DND-41 (cell line): Measurements from ENCODE around the gene CCDC85C.

Experiments used
- EZH2 ChIP-seq: IDR thresholded peaks from 3 replicates; pipeline ENCODE4 v1.6.1; 2012; ENCODE audit warnings: borderline replicate concordance, low read depth, mild to moderate bottlenecking, moderate library complexity, low read length, inconsistent platforms; ENCODE audit not compliant: severe bottlenecking
- TF ChIP-seq, protein P1 (sequence below): IDR thresholded peaks from 2 replicates; pipeline ENCODE4 v1.5.1; 2012; ENCODE audit warnings: borderline replicate concordance, low read length, moderate library complexity, mild to moderate bottlenecking; ENCODE audit not compliant: poor library complexity, severe bottlenecking; ENCODE audit errors: extremely low read depth

DNA sequence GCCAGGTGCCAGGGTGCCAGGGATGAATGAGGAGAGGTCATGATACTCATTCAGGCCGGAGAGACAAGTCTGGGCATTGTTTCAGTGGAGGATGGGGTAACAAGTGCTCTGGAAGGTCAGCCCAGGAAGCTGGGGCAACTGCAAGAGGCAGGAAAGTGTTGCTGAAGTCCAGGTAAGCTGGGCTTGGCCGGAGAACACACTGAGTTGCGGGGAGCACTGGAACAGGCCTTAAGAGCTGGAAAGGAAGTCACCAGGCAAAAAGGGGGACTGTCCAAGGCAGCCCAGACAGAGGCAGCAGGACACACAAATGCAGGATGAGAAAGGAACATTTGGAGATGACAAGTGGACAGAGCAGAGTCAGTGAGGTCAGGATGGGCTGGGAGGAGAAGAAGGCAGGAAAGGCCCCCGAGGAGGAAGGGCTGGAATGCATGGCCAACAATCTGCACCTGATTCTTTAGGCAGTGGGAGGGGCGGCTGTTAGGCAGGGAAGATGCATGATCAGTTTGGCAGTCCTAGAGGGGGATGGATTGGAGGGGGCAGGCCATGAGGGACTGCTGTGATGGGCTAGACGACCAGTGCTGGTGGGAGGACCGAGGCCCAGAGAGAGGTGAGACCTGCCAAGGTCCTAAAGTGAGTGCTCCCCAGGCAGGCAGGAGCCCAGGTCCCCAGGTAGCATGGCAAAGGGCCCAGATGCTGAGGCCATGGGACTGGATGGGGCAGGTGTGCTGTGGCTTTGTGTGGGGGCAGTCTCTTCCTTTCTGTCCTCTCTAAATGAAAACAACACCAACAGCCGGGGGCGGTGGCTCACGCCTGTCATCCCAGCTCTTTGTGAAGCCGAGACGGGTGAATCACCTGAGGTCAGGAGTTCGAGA, 23.7 kb upstream of the CCDC85C start:
- TF ChIP-seq, protein P1, sequence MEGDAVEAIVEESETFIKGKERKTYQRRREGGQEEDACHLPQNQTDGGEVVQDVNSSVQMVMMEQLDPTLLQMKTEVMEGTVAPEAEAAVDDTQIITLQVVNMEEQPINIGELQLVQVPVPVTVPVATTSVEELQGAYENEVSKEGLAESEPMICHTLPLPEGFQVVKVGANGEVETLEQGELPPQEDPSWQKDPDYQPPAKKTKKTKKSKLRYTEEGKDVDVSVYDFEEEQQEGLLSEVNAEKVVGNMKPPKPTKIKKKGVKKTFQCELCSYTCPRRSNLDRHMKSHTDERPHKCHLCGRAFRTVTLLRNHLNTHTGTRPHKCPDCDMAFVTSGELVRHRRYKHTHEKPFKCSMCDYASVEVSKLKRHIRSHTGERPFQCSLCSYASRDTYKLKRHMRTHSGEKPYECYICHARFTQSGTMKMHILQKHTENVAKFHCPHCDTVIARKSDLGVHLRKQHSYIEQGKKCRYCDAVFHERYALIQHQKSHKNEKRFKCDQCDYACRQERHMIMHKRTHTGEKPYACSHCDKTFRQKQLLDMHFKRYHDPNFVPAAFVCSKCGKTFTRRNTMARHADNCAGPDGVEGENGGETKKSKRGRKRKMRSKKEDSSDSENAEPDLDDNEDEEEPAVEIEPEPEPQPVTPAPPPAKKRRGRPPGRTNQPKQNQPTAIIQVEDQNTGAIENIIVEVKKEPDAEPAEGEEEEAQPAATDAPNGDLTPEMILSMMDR, result no peak
- no peak for TF ChIP-seq EZH2
